Activated CD4-positive, alpha-beta T cell treated with anti-CD3 and anti-CD28 coated beads for 36 hours (primary cell): ENCODE results near the gene AGPAT2. TPM values are rescaled to one million over a fixed set of nuclear protein-coding genes. Genes with fewer than 3 reads are reported as not detected.
A peak's percentile ranks its signal among the peaks of the same experiment; 100 is the strongest.

Experiments used
- ATAC-seq: fragments of 200-7000 bp; cut with Tn5 transposase; one replicate; pipeline ENCODE4 v1.10.0; 2021; ENCODE audit warnings: mild to moderate bottlenecking, moderate library complexity
- CTCF ChIA-PET: fragments of 350-600 bp; sonication (Branson Sonifier 250); formaldehyde crosslinking; loops from one replicate; lab custom pipeline; 2021; ENCODE audit warnings: antibody characterized with exemption; lab: Charles Lee
- POLR2A ChIA-PET: fragments of 350-600 bp; sonication (Branson Sonifier 250); formaldehyde crosslinking; loops from one replicate; lab custom pipeline; 2021; ENCODE audit warnings: antibody characterized with exemption, inconsistent platforms; lab: Charles Lee
- DNase-seq: peaks from one replicate; pipeline ENCODE4 v3.0.0-alpha.2; 2020
- H3K27ac Mint-ChIP-seq: one replicate; pipeline ENCODE4 v1.8.0; 2021; ENCODE audit warnings: mixed read lengths
- H3K27me3 Mint-ChIP-seq: one replicate; pipeline ENCODE4 v1.8.0; 2021; ENCODE audit warnings: mixed read lengths
- H3K36me3 Mint-ChIP-seq: one replicate; pipeline ENCODE4 v1.8.0; 2021; ENCODE audit warnings: low read depth, mixed read lengths
- H3K4me1 Mint-ChIP-seq: one replicate; pipeline ENCODE4 v1.8.0; 2021; ENCODE audit warnings: mixed read lengths
- H3K4me3 Mint-ChIP-seq: one replicate; pipeline ENCODE4 v1.8.0; 2021; ENCODE audit warnings: mild to moderate bottlenecking, moderate library complexity, mixed read lengths
- H3K9me3 Mint-ChIP-seq: one replicate; pipeline ENCODE4 v1.8.0; 2021; ENCODE audit warnings: low read depth, mixed read lengths
- intact Hi-C, 2 experiments: fragments of 100-400 bp; cut with DNase I in 1 of 2; cut with micrococcal nuclease in 1 of 2; formaldehyde crosslinking; loops; one replicate each; pipeline versions ENCODE4 v1.14.2 to v1.15.1; 2022 to 2024; cut with DNase I, micrococcal nuclease
- total RNA-seq, 2 experiments: library from RNA; stranded (reverse); gene quantifications; one replicate each; pipeline ENCODE4 v1.2.3, GENCODE V29; 2021

Gene AGPAT2
- total RNA-seq, 2 experiments from 2014 or later, result 9.0 to 10.4 TPM

DNA sequence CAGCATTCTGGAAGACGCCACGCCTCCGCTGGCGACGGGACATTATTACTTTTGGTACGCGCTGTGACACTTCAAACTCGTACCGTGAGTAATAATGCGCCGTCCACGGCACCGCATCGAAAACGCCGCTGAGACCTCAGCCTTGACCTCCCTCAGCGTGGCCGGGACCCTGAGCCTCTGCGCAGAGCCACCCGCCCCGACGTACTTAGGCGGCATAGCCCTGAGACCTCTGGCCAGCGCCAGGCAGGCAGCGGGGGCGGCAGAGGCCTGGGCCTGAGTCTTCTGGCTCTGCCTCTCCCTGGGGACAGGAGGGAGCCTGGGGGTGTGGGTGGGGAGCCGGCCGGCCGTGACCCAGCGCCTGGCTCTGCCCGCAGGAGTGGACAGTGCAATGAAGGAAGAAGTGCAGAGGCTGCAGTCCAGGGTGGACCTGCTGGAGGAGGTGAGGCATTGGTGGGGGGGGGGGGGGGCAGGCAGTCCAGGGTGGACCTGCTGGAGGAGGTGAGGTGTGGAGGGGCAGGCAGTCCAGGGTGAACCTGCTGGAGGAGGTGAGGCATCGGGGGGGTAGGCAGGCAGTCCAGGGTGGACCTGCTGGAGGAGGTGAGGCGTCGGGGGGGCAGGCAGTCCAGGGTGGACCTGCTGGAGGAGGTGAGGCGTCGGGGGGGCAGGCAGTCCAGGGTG, 16.5 kb downstream of the AGPAT2 start:
- Mint-ChIP-seq H3K4me3 (no peak overlapping the region), H3K9me3 (no peaks in the 10 kb centered on the region), H3K4me1 (no peaks in the 10 kb centered on the region), H3K27ac (no peak overlapping the region), H3K36me3 (no peaks in the 10 kb centered on the region), H3K27me3 (peaks cover 7% of the 10 kb centered on the region)
- ChIA-PET CTCF (no interaction called here), POLR2A (no interaction called here)
- intact Hi-C loops, result no loop called here
- DNase-seq (no peak), ATAC-seq (no peak)

DNA sequence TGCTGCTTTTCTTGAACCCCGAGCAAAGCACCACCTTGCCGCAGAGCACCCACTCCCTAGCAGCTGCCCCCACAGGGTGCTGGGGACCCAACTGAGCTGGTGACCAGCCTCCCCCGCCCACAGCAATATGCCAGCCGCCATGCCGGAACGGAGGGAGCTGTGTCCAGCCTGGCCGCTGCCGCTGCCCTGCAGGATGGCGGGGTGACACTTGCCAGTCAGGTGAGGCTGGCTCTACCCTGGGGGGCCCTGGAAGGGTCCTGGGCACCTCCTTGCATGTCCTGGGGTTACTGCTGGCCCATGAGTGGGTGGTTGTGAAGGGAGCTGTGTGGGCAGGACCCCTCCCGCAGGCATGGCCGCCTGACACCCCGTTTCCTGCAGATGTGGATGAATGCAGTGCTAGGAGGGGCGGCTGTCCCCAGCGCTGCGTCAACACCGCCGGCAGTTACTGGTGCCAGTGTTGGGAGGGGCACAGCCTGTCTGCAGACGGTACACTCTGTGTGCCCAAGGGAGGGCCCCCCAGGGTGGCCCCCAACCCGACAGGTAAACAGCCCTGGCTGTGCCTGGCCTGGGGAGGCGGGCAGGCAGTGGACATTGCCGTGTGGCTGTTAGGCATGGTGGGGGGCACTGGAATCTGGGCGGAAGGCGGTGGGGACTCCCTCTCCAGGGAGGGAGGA, 17.3 kb downstream of the AGPAT2 start:
- H3K9me3 Mint-ChIP-seq, result no peaks in the 10 kb centered on the region
- H3K4me1 Mint-ChIP-seq, result peaks cover 3% of the 10 kb centered on the region
- intact Hi-C loops, result loop anchor here in 1 of 2 experiments (5.0 kb wide), 1 partner anchor 57 kb away; no protein-coding TSS in a partner anchor
- H3K36me3 Mint-ChIP-seq, result no peaks in the 10 kb centered on the region
- ATAC-seq (no peak), DNase-seq (no peak)
- no peak overlapping the region for H3K4me3 Mint-ChIP-seq
- CTCF ChIA-PET, result no interaction called here
- no peak overlapping the region for H3K27ac Mint-ChIP-seq
- peaks cover 7% of the 10 kb centered on the region for H3K27me3 Mint-ChIP-seq
- POLR2A ChIA-PET, result no interaction called here

DNA sequence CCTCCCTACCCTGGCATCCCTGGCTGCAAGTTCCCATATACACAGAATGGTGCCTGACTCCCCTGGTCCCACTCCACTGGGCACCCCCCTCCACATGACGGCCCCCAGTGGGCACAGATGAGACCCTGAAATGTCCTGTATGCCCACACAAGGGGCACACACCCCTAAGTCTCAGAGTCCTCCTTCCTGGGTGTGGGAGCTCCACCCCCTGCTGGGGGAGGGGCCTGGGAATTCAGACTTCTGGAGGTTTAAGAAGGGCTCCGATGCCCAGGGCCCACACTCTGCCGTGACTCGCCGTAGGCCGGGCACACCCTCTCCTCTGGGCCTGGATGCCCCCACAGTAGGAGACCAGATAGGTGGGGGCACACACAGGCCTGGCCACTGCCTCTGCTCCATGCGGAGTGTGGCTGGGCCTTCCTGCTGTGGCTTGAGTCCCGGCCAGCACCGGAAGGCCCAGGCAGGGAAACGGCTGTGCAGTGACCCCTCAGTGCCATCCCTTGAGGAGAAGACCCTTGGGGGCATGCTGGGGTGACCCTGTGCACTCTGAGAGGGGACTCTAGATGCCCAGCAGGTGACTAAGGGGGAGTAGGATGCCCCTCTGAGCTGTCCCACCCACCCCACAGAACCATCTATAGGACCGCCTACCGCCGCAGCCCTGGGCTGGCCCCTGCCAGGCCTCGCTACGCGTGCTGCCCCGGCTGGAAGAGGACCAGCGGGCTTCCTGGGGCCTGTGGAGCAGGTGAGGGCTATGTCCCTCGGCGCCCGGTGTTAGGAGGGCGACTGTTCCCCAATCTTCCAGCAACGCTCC, 18.1 kb downstream of the AGPAT2 start:
- ATAC-seq, result no peak
- DNase-seq, result peak; percentile 37

DNA sequence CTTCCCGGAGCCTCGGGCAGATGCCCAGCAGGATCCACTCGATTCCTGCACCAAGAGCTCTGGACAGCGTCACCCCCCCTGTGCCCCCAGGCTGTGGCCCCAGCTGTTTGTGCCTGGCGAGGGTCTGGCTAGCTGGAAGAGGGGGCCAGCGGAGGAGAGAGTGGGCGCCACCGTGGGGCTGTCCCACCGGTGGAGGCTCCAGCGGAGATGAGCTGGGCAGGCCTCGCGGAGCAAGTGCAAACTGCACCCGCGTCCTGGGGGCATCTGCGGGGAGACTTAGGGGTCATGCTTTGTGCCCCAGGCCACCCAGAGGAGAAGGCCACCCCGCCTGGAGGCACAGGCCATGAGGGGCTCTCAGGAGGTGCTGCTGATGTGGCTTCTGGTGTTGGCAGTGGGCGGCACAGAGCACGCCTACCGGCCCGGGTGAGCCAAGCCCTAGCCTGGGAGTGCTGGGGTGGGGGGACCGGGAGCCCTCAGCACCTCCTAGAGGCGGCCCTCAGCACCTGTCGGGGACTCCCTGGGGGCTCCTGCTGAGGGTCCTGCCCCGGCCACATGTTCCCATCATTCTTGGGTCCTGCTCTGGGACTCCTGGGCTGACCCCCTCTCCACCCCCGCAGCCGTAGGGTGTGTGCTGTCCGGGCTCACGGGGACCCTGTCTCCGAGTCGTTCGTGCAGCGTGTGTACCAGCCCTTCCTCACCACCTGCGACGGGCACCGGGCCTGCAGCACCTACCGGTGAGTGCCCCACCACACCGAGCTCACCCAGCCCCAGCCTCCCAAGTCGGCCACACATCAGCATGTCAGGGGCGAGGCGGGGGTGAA, 19.1 kb downstream of the AGPAT2 start:
- Mint-ChIP-seq H3K9me3 (no peaks in the 10 kb centered on the region), H3K36me3 (no peaks in the 10 kb centered on the region)

More for the DNA sequence above, 18.1 kb downstream of the AGPAT2 start:
- Mint-ChIP-seq H3K9me3 (no peaks in the 10 kb centered on the region), H3K27me3 (peaks cover 9% of the 10 kb centered on the region), H3K27ac (no peak overlapping the region), H3K36me3 (no peaks in the 10 kb centered on the region), H3K4me3 (no peak overlapping the region), H3K4me1 (peaks cover 5% of the 10 kb centered on the region)
- CTCF ChIA-PET, result no interaction called here
- POLR2A ChIA-PET, result no interaction called here
- intact Hi-C loops, result loop anchor here in 1 of 2 experiments (5.0 kb wide), 1 partner anchor 58 kb away; no protein-coding TSS in a partner anchor

DNA sequence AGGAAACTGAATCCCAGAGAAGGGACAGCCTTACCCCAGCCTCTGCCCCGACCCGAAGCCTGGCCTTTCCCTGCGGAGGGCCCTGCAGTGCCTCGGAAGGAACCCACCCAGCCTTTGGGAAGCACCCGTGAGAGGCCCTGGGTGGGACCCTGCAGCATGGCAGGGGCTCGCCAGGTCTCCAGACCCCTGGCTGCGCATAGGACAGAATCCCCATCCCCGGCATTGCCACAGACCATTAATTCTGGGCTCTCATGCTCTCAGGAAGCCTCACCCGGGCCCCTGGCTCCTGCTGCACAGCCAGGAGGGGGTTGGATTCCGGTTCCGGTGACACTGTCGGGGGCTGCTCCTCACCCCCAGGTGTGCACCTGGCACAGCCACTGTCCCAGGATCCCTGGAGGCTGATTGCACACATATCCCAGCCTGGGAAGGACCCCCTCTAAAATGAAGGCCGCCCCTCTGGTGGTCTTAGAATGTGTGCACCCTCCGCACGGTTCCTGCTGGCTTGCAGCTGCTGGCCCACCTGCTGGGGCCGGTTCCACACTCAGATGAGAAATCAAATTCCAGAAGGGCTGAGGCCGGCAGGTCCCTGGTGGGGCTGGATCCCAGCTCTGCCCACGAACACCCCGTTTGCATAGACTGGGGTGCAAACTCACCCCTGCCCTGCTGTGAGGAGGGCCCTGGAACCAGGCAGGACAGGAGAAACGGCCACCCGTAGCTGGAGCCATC, 19.9 kb downstream of the AGPAT2 start:
- POLR2A ChIA-PET, result no interaction called here
- Mint-ChIP-seq H3K9me3 (no peaks in the 10 kb centered on the region), H3K27ac (no peak overlapping the region), H3K4me1 (peaks cover 5% of the 10 kb centered on the region), H3K27me3 (peaks cover 9% of the 10 kb centered on the region), H3K36me3 (no peaks in the 10 kb centered on the region), H3K4me3 (no peak overlapping the region)
- DNase-seq, result no peak
- no peak for ATAC-seq
- intact Hi-C loops, result loop anchor here in 1 of 2 experiments (5.0 kb wide), 1 partner anchor 60 kb away; no protein-coding TSS in a partner anchor
- CTCF ChIA-PET, result no interaction called here

More for the DNA sequence above, 19.1 kb downstream of the AGPAT2 start:
- DNase-seq, result no peak
- Mint-ChIP-seq H3K27ac (no peak overlapping the region), H3K27me3 (peaks cover 9% of the 10 kb centered on the region), H3K4me3 (no peak overlapping the region), H3K4me1 (peaks cover 5% of the 10 kb centered on the region)
- POLR2A ChIA-PET, result no interaction called here
- peak; percentile 18 for ATAC-seq
- CTCF ChIA-PET, result no interaction called here
- intact Hi-C loops, result loop anchor here in 1 of 2 experiments (5.0 kb wide), 1 partner anchor 59 kb away; no protein-coding TSS in a partner anchor

DNA sequence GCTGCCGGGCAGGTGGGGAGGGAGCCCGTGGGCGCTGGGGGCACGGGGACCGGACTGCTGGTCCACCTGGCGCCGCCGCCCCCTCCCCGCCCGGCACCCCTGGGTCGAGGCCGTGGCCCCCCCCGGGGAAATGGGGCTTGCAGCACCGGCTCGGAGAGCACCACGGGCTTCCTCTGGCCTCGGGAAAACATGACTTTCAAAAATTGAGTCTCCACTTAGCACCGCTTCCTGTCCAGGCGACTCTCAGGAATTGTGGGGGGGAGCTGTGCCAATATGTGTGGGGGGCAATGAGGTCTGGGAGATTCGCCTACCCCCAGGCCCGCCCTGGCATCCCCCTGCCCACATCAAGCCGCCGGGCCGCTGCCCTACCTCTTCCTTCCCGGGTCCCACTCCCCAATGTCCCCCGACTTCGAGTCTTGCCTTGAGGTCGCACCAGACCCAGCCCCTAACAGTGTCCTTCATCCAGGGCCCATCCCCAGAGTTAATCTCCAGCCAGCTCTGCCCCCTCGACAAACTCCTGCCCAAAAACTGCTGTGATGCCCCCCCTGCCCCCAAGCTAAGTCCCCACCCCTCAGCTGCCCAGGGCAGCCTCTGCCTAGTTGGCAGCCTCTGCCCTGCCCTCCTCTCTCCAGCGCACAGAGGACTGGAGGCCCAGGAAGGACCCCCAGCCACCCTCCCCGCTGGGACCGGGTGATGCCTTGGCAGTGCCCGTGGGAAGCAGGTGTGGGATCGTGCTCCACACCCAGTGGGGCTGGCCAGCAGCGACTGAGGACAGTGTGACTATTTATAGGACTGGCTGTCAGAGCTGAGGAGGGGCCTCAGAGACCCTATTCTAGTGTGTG, 20.7 kb downstream of the AGPAT2 start:
- no peak for ATAC-seq
- CTCF ChIA-PET, result no interaction called here
- Mint-ChIP-seq H3K4me3 (peak overlapping the region; percentile 49), H3K27ac (no peak overlapping the region), H3K4me1 (peaks cover 5% of the 10 kb centered on the region), H3K36me3 (no peaks in the 10 kb centered on the region), H3K27me3 (peaks cover 9% of the 10 kb centered on the region), H3K9me3 (no peaks in the 10 kb centered on the region)
- no peak for DNase-seq
- intact Hi-C loops, result loop anchor here in 1 of 2 experiments (5.0 kb wide), 1 partner anchor 61 kb away; no protein-coding TSS in a partner anchor
- POLR2A ChIA-PET, result no interaction called here

DNA sequence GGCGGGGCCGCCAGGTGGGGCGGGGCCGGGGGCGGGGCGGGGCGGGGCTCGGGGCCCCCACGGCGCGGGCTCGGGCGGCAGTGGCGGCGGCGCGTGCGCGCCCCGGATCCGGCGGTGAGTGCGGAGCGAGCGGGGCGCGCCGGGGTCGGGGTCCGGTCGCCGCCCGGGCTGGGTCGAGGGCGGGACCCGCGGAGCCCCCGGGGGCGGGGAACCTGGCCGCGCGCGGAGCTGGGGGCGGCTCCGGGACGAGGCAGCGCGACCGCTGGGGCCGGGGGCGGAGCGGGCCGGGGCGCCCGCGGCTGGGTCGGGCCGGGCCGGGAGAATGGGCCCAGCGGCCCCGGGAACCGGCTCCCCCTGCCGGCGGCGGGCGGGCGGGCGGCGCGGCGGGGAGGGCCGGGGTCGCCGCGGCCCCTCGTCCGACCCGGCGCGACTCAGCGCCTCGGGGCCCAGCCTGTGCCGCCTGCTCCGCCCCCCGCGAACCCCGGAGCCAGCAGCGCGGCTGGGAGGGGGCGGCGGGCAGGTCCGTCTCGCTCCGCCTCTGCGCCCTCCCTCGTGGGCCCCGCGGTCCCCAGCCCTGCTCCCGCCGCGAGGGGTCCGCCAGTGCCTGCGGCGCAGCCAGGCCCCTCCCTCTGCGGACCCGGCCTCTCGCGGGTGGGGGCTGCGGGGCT, 21.4 kb downstream of the AGPAT2 start:
- Mint-ChIP-seq H3K4me3 (no peak overlapping the region), H3K36me3 (no peaks in the 10 kb centered on the region), H3K4me1 (peaks cover 5% of the 10 kb centered on the region), H3K27me3 (peaks cover 9% of the 10 kb centered on the region), H3K27ac (no peak overlapping the region), H3K9me3 (no peaks in the 10 kb centered on the region)
- DNase-seq, result peak; percentile 30
- ChIA-PET POLR2A (no interaction called here), CTCF (interaction anchor here (0.9 kb wide), 1 partner anchor 64 kb away, joined by 4 read pairs; no protein-coding TSS in a partner anchor)
- peak; percentile 37 for ATAC-seq
- intact Hi-C loops, result loop anchor here in 1 of 2 experiments (5.0 kb wide), 1 partner anchor 61 kb away; no protein-coding TSS in a partner anchor

DNA sequence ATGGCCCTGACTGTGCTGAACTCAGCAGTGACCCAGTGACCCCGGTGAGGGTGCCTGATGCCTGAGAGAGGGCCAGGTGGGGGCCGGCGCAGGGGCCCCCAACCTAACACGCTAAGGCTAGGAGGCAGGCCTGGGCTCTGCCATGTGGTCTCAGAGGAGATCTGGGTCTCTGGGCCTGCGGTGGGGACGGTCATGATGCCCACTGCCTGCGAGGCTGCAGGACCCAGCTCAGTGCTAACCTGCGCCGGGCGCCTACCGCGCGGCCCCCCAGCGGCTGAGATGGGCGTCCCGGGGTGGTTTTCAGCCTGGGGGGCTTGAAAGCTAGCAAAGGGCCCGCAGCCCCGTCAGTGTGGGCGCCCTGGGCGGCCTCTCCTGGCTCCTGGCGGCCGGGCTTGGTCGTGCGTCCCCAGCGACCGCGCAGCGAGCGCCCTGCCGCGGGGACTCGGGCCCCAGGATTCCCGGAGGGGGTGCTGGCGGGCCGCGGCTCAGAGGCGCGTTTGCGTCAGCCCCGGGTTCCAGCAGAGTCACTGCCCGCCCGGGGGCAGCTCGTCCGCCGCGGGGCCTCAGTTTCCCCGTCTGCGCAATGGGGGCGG, 22.1 kb downstream of the AGPAT2 start:
- Mint-ChIP-seq H3K9me3 (no peaks in the 10 kb centered on the region), H3K27ac (no peak overlapping the region), H3K27me3 (peaks cover 9% of the 10 kb centered on the region), H3K36me3 (no peaks in the 10 kb centered on the region), H3K4me3 (peak overlapping the region; percentile 62), H3K4me1 (peaks cover 5% of the 10 kb centered on the region)
- DNase-seq (peak; percentile 58), ATAC-seq (peak; percentile 50)
- ChIA-PET POLR2A (no interaction called here), CTCF (interaction anchor here (0.9 kb wide), 1 partner anchor 65 kb away, joined by 4 read pairs; no protein-coding TSS in a partner anchor)
- intact Hi-C loops, result loop anchor here in 1 of 2 experiments (5.0 kb wide), 1 partner anchor 62 kb away; no protein-coding TSS in a partner anchor
